ENCODE measurements around the gene SULT1A4.
"Not testable (repeated sequence)": the region's sequence is repeated elsewhere in the genome, so short reads cannot be mapped to it uniquely, and the experiment has no call there.

DNA sequence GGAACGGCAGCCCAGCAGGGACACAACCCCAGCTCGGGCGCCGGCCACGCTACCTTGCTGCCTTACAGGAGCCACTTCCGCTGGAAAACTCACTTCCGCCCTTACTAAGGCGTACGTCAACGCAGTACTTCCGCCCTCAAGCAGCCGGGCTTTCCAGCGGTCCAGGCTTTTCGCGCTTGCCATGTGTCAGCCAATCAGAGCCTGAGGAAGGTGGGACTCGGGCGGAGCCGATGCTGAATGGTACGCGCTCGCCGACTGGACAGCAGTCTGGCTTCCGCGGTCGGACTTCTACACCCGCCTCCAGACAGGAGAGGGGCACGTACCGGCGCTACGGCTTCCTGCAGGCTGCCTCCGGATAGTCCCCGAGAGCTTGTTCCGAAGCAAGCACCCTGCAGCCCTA is 5.4 kb upstream of the SULT1A4 start, which contains the start of the genes BOLA2 and SLX1B:
- not testable (repeated sequence) for TF ChIP-seq POLR2A (IDR thresholded peaks at IDR 0.05)
- TF ChIP-seq, protein P1, sequence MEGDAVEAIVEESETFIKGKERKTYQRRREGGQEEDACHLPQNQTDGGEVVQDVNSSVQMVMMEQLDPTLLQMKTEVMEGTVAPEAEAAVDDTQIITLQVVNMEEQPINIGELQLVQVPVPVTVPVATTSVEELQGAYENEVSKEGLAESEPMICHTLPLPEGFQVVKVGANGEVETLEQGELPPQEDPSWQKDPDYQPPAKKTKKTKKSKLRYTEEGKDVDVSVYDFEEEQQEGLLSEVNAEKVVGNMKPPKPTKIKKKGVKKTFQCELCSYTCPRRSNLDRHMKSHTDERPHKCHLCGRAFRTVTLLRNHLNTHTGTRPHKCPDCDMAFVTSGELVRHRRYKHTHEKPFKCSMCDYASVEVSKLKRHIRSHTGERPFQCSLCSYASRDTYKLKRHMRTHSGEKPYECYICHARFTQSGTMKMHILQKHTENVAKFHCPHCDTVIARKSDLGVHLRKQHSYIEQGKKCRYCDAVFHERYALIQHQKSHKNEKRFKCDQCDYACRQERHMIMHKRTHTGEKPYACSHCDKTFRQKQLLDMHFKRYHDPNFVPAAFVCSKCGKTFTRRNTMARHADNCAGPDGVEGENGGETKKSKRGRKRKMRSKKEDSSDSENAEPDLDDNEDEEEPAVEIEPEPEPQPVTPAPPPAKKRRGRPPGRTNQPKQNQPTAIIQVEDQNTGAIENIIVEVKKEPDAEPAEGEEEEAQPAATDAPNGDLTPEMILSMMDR (IDR thresholded peaks at IDR 0.05), result not testable (repeated sequence)
